Measurements from ENCODE around the gene HLA-DPA1. TPM values are rescaled to one million over a fixed set of nuclear protein-coding genes. Genes with fewer than 3 reads are reported as not detected.

Gene HLA-DPA1
- total RNA-seq, 1 experiment from 2014 or later = not detected

- Mint-ChIP-seq H3K27me3 (ENCODE audit: insufficient read depth, unreplicated experiment) (peaks cover 92% of the 10 kb centered on the region), H3K27ac (ENCODE audit: low read depth, unreplicated experiment) (no peak overlapping the region), H3K36me3 (ENCODE audit: insufficient read depth, unreplicated experiment) (no peaks in the 10 kb centered on the region), H3K9me3 (ENCODE audit: unreplicated experiment) (peaks cover 2% of the 10 kb centered on the region), H3K4me1 (ENCODE audit: insufficient read depth, unreplicated experiment) (no peaks in the 10 kb centered on the region), H3K4me3 (ENCODE audit: unreplicated experiment) (no peak overlapping the region)
- intact Hi-C loops (cut with micrococcal nuclease) = no loop called here
- TF ChIP-seq CTCF (IDR thresholded peaks at IDR 0.05; ENCODE audit: unreplicated experiment) = no peak
- POLR2A ChIA-PET = no interaction called here
- CTCF ChIA-PET = no interaction called here
- BruUV-seq (replicated peaks) = no TSS peak
- DNase-seq (ENCODE audit: unreplicated experiment) = no peak
Observed at GRCh38 chr6:33040157-33040556, 33.3 kb downstream of the HLA-DPA1 start.

GRCh38 chr6:33036535-33036934 is 36.9 kb downstream of the HLA-DPA1 start:
- TF ChIP-seq CTCF (IDR thresholded peaks at IDR 0.05; ENCODE audit: unreplicated experiment) = no peak
- no peak for DNase-seq (ENCODE audit: unreplicated experiment)
- peaks cover 11% of the 10 kb centered on the region for H3K9me3 Mint-ChIP-seq (ENCODE audit: unreplicated experiment)
- H3K27ac Mint-ChIP-seq (ENCODE audit: low read depth, unreplicated experiment) = no peak overlapping the region
- no TSS peak for BruUV-seq (replicated peaks)
- H3K4me3 Mint-ChIP-seq (ENCODE audit: unreplicated experiment) = no peak overlapping the region
- ChIA-PET CTCF (interaction anchor here (0.8 to 1.4 kb wide), 3 partner anchors 13 to 22 kb away, joined by 3 to 5 read pairs (median 3); no protein-coding TSS in a partner anchor), POLR2A (interaction anchor here (0.6 to 1.1 kb wide), 3 partner anchors 48 to 117 kb away, joined by 3 read pairs; no protein-coding TSS in a partner anchor)
- H3K4me1 Mint-ChIP-seq (ENCODE audit: insufficient read depth, unreplicated experiment) = no peaks in the 10 kb centered on the region
- no peaks in the 10 kb centered on the region for H3K36me3 Mint-ChIP-seq (ENCODE audit: insufficient read depth, unreplicated experiment)
- intact Hi-C loops (cut with micrococcal nuclease) = no loop called here
- H3K27me3 Mint-ChIP-seq (ENCODE audit: insufficient read depth, unreplicated experiment) = peaks cover 100% of the 10 kb centered on the region

DNA sequence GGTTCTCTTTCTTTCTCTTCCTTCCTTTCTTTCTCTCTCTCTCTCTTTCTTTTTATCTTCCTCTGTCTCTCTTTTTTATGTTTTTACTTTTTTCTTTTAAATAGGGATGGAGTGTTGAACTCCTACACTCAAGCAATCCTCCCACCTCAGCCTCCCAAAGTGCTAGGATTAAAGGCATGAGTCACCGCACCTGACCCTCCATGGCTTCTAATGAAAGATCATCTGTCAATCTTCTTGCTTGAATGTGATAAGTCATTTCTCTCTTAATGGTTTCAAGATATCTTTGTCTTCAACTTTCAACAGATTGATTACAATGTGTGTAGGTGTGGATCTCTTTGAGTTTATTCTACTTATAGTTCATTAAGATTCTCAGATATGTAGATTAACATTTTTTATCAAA is 38.9 kb downstream of the HLA-DPA1 start:
- Mint-ChIP-seq H3K4me3 (ENCODE audit: unreplicated experiment) (no peak overlapping the region), H3K4me1 (ENCODE audit: insufficient read depth, unreplicated experiment) (no peaks in the 10 kb centered on the region), H3K36me3 (ENCODE audit: insufficient read depth, unreplicated experiment) (no peaks in the 10 kb centered on the region), H3K9me3 (ENCODE audit: unreplicated experiment) (peaks cover 11% of the 10 kb centered on the region), H3K27ac (ENCODE audit: low read depth, unreplicated experiment) (no peak overlapping the region), H3K27me3 (ENCODE audit: insufficient read depth, unreplicated experiment) (peaks cover 100% of the 10 kb centered on the region)
- ChIA-PET POLR2A (interaction anchor here (0.6 kb wide), 1 partner anchor 130 kb away, joined by 5 read pairs; no protein-coding TSS in a partner anchor), CTCF (no interaction called here)
- TF ChIP-seq CTCF (IDR thresholded peaks at IDR 0.05; ENCODE audit: unreplicated experiment) = no peak
- DNase-seq (ENCODE audit: unreplicated experiment) = no peak
- no TSS peak for BruUV-seq (replicated peaks)
- intact Hi-C loops (cut with micrococcal nuclease) = no loop called here

DNA sequence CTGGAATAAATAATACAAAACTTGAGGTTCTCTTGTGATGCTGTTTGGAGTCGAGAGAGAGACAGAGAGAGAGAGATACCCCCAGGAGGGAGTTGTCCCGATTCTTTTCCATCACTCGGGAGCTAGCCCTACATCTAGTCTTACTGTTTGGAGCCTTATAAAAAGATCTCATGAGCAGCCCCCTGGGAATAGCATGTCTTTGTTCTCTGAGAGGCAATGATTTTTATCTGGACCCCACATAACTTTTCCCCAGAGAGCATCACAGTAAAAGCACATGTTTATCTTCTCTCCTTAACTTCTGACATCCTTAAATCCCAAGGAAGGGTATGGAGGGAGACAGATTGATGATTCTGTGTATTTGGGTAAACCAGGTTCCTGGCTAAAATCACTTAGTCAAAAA is 43.2 kb downstream of the HLA-DPA1 start:
- H3K4me1 Mint-ChIP-seq (ENCODE audit: insufficient read depth, unreplicated experiment) = no peaks in the 10 kb centered on the region
- H3K9me3 Mint-ChIP-seq (ENCODE audit: unreplicated experiment) = peaks cover 11% of the 10 kb centered on the region
- BruUV-seq (replicated peaks) = no TSS peak
- CTCF ChIA-PET = no interaction called here
- no peak overlapping the region for H3K27ac Mint-ChIP-seq (ENCODE audit: low read depth, unreplicated experiment)
- no peak for DNase-seq (ENCODE audit: unreplicated experiment)
- intact Hi-C loops (cut with micrococcal nuclease) = no loop called here
- POLR2A ChIA-PET = no interaction called here
- peaks cover 94% of the 10 kb centered on the region for H3K27me3 Mint-ChIP-seq (ENCODE audit: insufficient read depth, unreplicated experiment)
- no peaks in the 10 kb centered on the region for H3K36me3 Mint-ChIP-seq (ENCODE audit: insufficient read depth, unreplicated experiment)
- TF ChIP-seq CTCF (IDR thresholded peaks at IDR 0.05; ENCODE audit: unreplicated experiment) = no peak
- no peak overlapping the region for H3K4me3 Mint-ChIP-seq (ENCODE audit: unreplicated experiment)
